Esophagus squamous epithelium (tissue), 4 donors: Measurements from ENCODE around the gene MARCHF9.

Experiments used
- POLR2A ChIP-seq, 4 donors: fragments of 450-650 bp; IDR thresholded peaks; one replicate each; pipeline ENCODE4 v1.6.1; 2017; ENCODE audit warnings: antibody characterized with exemption in 4 of 4, mild to moderate bottlenecking in 4 of 4, moderate library complexity in 3 of 4
- TF ChIP-seq, protein P1 (sequence below), 6 experiments: fragments of 450-650 bp in 4 of 6; fragments of 200-600 bp in 2 of 6; sonication (generic) in 2 of 6; IDR thresholded peaks; one replicate each; pipeline ENCODE4 v1.5.1; 2016 to 2019; ENCODE audit warnings: antibody characterized with exemption in 6 of 6, mild to moderate bottlenecking in 4 of 6, moderate library complexity in 4 of 6

DNA sequence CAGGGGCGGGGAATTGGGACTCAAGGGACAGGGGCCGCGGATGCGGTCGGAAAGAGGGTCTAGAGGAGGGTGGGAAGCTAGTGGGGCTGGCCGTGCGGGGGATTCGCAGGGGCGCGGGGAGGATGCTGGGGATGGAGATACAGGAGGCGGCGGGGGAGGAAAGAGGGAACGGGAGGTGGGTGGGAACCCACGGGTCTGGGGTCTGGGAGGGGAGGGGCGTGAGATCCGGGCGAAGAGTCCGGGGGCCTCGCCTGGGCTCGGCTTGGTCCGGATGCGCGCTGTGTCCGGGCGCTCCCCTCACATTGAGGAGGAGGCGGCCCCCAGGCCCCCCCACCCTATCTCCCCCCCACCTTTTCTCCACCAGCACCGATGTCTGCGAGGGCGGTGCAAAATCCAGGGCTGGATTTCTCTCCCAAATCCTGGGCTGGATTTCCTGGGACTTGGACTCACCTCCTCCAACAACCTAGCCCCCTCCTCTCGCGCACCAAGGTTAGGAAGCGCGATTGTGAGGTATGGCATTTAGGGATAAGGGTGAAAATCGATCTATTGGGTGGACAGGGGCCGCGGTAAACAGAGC is 16.2 kb upstream of the MARCHF9 start, which contains the start of gene AGAP2:
- no peak for TF ChIP-seq POLR2A (IDR thresholded peaks at IDR 0.05)
- TF ChIP-seq, protein P1, sequence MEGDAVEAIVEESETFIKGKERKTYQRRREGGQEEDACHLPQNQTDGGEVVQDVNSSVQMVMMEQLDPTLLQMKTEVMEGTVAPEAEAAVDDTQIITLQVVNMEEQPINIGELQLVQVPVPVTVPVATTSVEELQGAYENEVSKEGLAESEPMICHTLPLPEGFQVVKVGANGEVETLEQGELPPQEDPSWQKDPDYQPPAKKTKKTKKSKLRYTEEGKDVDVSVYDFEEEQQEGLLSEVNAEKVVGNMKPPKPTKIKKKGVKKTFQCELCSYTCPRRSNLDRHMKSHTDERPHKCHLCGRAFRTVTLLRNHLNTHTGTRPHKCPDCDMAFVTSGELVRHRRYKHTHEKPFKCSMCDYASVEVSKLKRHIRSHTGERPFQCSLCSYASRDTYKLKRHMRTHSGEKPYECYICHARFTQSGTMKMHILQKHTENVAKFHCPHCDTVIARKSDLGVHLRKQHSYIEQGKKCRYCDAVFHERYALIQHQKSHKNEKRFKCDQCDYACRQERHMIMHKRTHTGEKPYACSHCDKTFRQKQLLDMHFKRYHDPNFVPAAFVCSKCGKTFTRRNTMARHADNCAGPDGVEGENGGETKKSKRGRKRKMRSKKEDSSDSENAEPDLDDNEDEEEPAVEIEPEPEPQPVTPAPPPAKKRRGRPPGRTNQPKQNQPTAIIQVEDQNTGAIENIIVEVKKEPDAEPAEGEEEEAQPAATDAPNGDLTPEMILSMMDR (IDR thresholded peaks at IDR 0.05), result no peak
